ENCODE measurements around the gene COL6A3.

The COL6A3 gene

GRCh38 chr2:237392186-237392585 is 21.8 kb downstream of the COL6A3 start:
- H3K4me3 ChIP-seq (ENCODE audit: low read length) = no peak overlapping the region
- TF ChIP-seq ZNF274 (IDR thresholded peaks at IDR 0.05; ENCODE audit: low read depth, low read length) = no peak

DNA sequence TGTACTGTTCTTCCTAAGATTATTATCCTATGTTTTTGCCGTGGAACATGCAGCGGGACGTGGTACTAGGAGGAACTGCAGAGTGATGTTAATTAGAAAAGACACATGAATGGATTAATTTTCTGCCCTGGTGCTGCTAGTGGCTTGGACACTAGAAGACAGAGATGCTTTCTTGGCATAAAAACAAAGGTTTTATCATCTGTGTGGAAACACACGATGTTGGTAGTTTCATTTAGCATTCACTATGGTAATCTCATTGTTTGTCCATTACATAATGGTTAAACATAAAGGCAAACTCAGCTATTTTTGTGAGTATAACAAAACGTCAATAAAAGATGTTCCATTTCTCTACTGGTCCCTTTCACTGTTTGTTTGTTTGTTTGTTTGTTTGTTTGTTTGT is 22.8 kb downstream of the COL6A3 start:
- H3K4me3 ChIP-seq (ENCODE audit: low read length) = no peak overlapping the region
- no peak for TF ChIP-seq ZNF274 (IDR thresholded peaks at IDR 0.05; ENCODE audit: low read depth, low read length)

DNA sequence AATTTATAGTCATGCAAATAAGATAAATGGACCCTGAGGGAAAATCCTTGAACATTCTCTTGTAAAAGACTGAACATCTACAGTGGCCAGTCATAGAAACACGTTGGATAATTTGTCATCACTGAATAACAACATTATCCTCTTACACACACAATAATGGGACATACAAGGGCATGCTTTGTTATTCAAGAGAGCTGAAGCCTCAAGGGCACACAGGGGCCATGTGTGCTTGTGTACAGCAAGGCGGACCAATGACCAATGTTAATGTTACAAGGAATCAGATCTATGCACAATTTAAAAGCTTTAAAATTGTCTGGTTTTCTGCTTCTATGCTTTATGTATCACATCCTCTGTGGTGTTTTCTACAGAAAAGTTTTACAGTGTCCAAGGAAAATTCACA is 23.7 kb downstream of the COL6A3 start:
- TF ChIP-seq ZNF274 (IDR thresholded peaks at IDR 0.05; ENCODE audit: low read depth, low read length) = no peak
- no peak overlapping the region for H3K4me3 ChIP-seq (ENCODE audit: low read length)

GRCh38 chr2:237389831-237390230 is 24.1 kb downstream of the COL6A3 start:
- no peak overlapping the region for H3K4me3 ChIP-seq (ENCODE audit: low read length)
- TF ChIP-seq ZNF274 (IDR thresholded peaks at IDR 0.05; ENCODE audit: low read depth, low read length) = no peak

DNA sequence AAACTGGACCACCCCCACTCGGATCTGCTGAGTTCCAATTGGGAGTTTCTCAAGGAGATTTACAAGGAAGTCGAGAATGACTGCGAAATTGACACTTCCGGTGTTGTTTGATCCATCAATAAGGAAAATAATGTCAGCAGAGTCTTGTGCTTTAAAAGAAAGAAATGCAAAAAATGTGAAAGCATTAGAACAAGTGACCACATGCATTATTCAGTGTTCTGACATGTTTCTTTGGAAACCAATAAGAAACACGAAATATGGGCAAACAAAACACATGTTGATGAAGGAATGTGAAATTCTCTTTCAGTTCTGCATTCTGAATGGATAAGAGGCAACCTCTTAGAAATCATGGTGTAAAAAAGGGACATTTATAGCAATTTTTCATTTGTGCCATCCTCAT is 25.9 kb downstream of the COL6A3 start:
- TF ChIP-seq ZNF274 (IDR thresholded peaks at IDR 0.05; ENCODE audit: low read depth, low read length) = no peak
- no peak overlapping the region for H3K4me3 ChIP-seq (ENCODE audit: low read length)

DNA sequence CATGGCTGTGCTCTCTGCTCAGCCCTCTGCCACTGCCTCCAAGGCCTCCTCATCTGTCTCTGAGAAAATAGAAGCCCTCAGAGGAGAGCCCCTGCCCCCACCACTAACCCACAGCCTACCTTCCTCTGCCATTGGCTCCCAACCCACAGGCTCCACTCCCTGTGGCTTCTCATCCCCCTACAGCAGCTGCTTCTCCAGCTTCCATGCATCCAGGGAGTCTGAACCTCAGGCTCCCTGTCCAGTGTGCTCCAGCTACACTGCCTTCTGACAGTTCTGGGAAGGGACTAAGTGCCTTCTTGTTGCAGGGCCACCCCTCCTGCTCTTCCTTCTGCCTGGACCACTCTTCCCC is 29.3 kb downstream of the COL6A3 start:
- H3K4me3 ChIP-seq (ENCODE audit: low read length) = no peak overlapping the region
- no peak for TF ChIP-seq ZNF274 (IDR thresholded peaks at IDR 0.05; ENCODE audit: low read depth, low read length)

DNA sequence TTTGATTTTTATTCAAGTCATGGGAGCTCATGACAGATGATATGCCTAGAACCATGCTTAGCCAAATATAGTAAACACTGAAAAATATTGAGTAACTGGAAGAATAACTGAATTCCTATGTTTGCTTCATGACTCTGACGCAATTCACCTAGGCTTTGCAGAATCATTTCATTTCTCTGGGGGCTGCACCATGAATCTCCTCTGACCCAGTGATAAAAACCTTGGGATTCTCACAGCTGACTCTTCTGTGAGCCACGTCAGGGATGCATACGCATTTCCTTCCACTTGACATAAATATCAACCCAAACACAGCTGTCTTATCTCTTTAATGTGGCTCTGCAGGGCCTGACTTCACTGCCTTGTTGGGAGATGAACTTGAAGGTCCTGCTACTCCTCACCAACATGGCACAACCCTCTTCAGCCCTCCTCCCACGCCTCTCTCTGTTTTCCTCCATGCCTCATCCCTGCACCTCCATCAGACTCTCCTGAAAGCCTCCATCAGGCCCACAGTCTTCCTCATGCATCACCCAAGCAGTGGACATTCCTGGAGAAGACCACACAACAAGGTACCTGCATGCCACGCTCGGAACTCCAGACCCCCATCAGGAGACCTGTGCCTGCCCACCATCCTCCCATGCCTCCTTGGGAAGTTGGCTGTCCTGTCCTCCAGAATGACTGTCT is 29.8 kb downstream of the COL6A3 start:
- no peak overlapping the region for H3K4me3 ChIP-seq (ENCODE audit: low read length)
- no peak for TF ChIP-seq ZNF274 (IDR thresholded peaks at IDR 0.05; ENCODE audit: low read depth, low read length)

DNA sequence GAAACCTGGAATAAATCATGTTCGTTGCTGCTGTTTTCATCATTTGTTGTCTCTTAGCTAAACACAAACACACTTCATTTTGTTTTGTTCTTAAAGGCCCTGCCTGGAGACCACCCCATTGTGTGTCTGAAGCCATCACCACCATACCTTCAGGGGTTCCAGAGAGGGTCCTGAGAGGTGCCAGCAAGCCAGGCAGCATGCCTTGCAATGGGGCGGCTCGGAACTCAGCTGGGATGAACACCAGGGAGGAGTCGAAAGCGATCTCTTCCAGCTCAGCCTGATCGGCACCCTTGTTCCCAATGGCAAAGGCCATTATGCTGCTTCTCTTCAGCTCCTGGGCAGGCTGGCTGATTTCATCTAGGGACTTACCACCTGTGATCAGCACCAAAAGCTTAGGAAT is 33.2 kb downstream of the COL6A3 start:
- TF ChIP-seq ZNF274 (IDR thresholded peaks at IDR 0.05; ENCODE audit: low read depth, low read length) = no peak

GRCh38 chr2:237379636-237380035 is 34.3 kb downstream of the COL6A3 start:
- no peak overlapping the region for H3K4me3 ChIP-seq (ENCODE audit: low read length)
- no peak for TF ChIP-seq ZNF274 (IDR thresholded peaks at IDR 0.05; ENCODE audit: low read depth, low read length)

More for the DNA sequence above, 33.2 kb downstream of the COL6A3 start:
- H3K4me3 ChIP-seq (ENCODE audit: low read length) = no peak overlapping the region

GRCh38 chr2:237378650-237379049 is 35.3 kb downstream of the COL6A3 start:
- no peak for TF ChIP-seq ZNF274 (IDR thresholded peaks at IDR 0.05; ENCODE audit: low read depth, low read length)

DNA sequence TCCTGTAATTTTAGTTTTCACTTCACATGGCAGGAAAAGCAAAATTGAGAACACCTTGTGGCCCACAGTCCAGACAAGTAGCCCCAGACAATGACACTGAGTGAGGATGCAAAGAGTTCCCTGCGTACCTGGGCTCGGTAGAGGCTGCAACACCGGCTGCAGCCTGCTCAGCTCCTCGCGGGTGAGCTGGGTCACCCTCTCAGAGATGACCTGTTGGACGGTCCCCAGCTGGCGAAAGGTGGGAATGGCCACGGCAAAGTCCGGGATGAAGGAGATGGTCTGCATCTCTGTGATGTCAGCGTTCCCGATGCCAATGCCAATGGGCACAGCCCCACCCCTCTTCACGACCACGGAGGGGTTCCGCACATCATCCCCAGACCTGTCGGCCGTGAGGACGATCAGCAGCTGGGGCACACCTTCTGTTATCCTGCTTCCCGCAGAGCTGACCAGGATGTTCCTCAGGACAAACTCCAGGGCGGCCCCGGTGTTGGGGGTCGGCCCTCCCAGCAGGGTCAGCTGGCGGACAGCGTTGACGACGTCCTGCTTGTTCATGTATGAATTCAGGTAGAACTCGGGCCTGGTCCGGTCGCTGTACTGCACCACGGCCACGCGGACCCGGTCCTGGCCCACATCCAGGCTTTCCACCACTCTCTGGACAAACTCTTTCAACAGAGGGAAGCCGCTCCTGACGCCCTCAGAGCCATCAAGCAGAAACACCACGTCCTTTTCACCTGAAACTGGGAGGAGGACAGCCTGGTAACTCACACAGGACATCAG is 39.5 kb downstream of the COL6A3 start:
- TF ChIP-seq ZNF274 (IDR thresholded peaks at IDR 0.05; ENCODE audit: low read depth, low read length) = no peak
- H3K4me3 ChIP-seq (ENCODE audit: low read length) = no peak overlapping the region

More at GRCh38 chr2:237378650-237379049, 35.3 kb downstream of the COL6A3 start:
- no peak overlapping the region for H3K4me3 ChIP-seq (ENCODE audit: low read length)

- H3K4me3 ChIP-seq (ENCODE audit: low read length) = no peak overlapping the region
- TF ChIP-seq ZNF274 (IDR thresholded peaks at IDR 0.05; ENCODE audit: low read depth, low read length) = no peak
Measured at GRCh38 chr2:237371856-237372255, 42.1 kb downstream of the COL6A3 start.

DNA sequence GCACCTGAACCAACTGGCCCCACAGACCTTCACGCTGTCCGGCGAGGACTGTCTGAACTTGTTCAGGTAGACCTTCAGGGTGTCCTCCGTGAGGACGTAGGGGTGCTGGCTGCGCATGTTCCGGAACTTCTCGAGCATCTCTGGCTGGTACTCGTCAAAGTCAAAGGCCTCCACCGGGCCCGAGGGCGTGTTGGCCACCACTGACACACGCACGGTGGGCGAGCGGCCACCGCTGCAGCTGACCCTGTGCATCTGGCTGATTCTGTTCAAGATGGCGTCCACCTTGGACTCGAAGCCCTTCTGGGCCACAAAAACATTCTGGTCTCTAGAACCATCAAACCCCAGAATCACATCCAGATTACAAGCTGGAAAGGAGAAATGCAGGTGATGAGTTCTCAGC is 48.3 kb downstream of the COL6A3 start:
- H3K4me3 ChIP-seq (ENCODE audit: low read length) = no peak overlapping the region
- TF ChIP-seq ZNF274 (IDR thresholded peaks at IDR 0.05; ENCODE audit: low read depth, low read length) = no peak

GRCh38 chr2:237364655-237365054 is 49.3 kb downstream of the COL6A3 start:
- H3K4me3 ChIP-seq (ENCODE audit: low read length) = no peak overlapping the region
- TF ChIP-seq ZNF274 (IDR thresholded peaks at IDR 0.05; ENCODE audit: low read depth, low read length) = no peak

- no peak for TF ChIP-seq ZNF274 (IDR thresholded peaks at IDR 0.05; ENCODE audit: low read depth, low read length)
- H3K4me3 ChIP-seq (ENCODE audit: low read length) = no peak overlapping the region
Measured at GRCh38 chr2:237361194-237362004, 52.6 kb downstream of the COL6A3 start.
